Liver (tissue), 9 donors: ENCODE measurements around the gene CYSLTR2. TPM values are rescaled to one million over a fixed set of nuclear protein-coding genes. Genes with fewer than 3 reads are reported as not detected.

Source experiments
- DNase-seq: peaks from one replicate; pipeline ENCODE4 v3.0.0-alpha.2; 2017; ENCODE audit warnings: low spot score
- H3K27ac ChIP-seq, 2 donors: one replicate each; pipeline ENCODE4 v1.7.0; 2013; ENCODE audit warnings: inconsistent platforms in 2 of 2, low read length in 2 of 2, control low read depth in 1 of 2, low read depth in 1 of 2, mild to moderate bottlenecking in 1 of 2
- H3K27me3 ChIP-seq, 4 donors: one replicate each; pipeline versions ENCODE4 v1.6.1 to v1.7.0; 2013; ENCODE audit warnings: low read length in 3 of 4, inconsistent platforms in 1 of 4, mild to moderate bottlenecking in 1 of 4, moderate library complexity in 1 of 4; ENCODE audit not compliant: control insufficient read depth in 4 of 4, insufficient read depth in 4 of 4
- H3K36me3 ChIP-seq, 4 donors: one replicate each; pipeline versions ENCODE4 v1.6.1 to v1.7.0; 2013; ENCODE audit warnings: low read length in 3 of 4, mild to moderate bottlenecking in 3 of 4, low read depth in 1 of 4, moderate library complexity in 1 of 4; ENCODE audit not compliant: control insufficient read depth in 4 of 4, insufficient read depth in 3 of 4
- H3K4me1 ChIP-seq, 4 donors: one replicate each; pipeline versions ENCODE4 v1.6.1 to v1.7.0; 2013; ENCODE audit warnings: low read length in 3 of 4, mild to moderate bottlenecking in 3 of 4, moderate library complexity in 1 of 4; ENCODE audit not compliant: control insufficient read depth in 4 of 4, insufficient read depth in 4 of 4
- H3K4me3 ChIP-seq, 3 donors: one replicate each; pipeline versions ENCODE4 v1.6.1 to v1.7.0; 2013; ENCODE audit warnings: low read length in 3 of 3, control low read depth in 1 of 3, low read depth in 1 of 3, mild to moderate bottlenecking in 1 of 3
- H3K9ac ChIP-seq, 2 donors: one replicate each; pipeline ENCODE4 v1.7.0; 2013; ENCODE audit warnings: low read length in 2 of 2, mild to moderate bottlenecking in 2 of 2, moderate library complexity in 2 of 2, control low read depth in 1 of 2, low read depth in 1 of 2
- H3K9me3 ChIP-seq, 4 donors: one replicate each; pipeline versions ENCODE4 v1.6.1 to v1.7.0; 2013; ENCODE audit warnings: low read length in 3 of 4; ENCODE audit not compliant: control insufficient read depth in 4 of 4
- EGR1 ChIP-seq, 2 donors: IDR thresholded peaks; 2 replicates each; pipeline ENCODE4 v1.6.1; 2016 to 2018; ENCODE audit warnings: antibody characterized with exemption in 2 of 2, low read depth in 2 of 2
- FOXA1 ChIP-seq: IDR thresholded peaks from 2 replicates; pipeline ENCODE4 v1.6.1; 2016; ENCODE audit warnings: antibody characterized with exemption
- FOXA2 ChIP-seq: IDR thresholded peaks from 2 replicates; pipeline ENCODE4 v1.6.1; 2016; ENCODE audit warnings: antibody characterized with exemption
- GABPA ChIP-seq, 2 donors: IDR thresholded peaks in 1 of 2; conservative IDR thresholded peaks in 1 of 2; 2 replicates each; pipeline ENCODE4 v1.6.1; 2016; ENCODE audit warnings: antibody characterized with exemption in 2 of 2, mild to moderate bottlenecking in 1 of 2, moderate library complexity in 1 of 2
- HNF4A ChIP-seq, 2 donors: conservative IDR thresholded peaks; 2 replicates each; pipeline ENCODE4 v1.6.1; 2016; ENCODE audit warnings: antibody characterized with exemption in 2 of 2, mild to moderate bottlenecking in 2 of 2
- HNF4G ChIP-seq: IDR thresholded peaks from 2 replicates; pipeline ENCODE4 v1.6.1; 2016; ENCODE audit warnings: antibody characterized with exemption
- JUND ChIP-seq, 2 donors: IDR thresholded peaks; 2 replicates each; pipeline ENCODE4 v1.6.1; 2016; ENCODE audit warnings: antibody characterized with exemption in 2 of 2
- MAX ChIP-seq: IDR thresholded peaks from 2 replicates; pipeline ENCODE4 v1.6.1; 2016; ENCODE audit warnings: antibody characterized with exemption
- NR2F2 ChIP-seq: IDR thresholded peaks from 2 replicates; pipeline ENCODE4 v1.6.1; 2016; ENCODE audit warnings: antibody characterized with exemption
- RAD21 ChIP-seq, 2 donors: IDR thresholded peaks; 2 replicates each; pipeline ENCODE4 v1.6.1; 2016; ENCODE audit warnings: antibody characterized with exemption in 2 of 2, mild to moderate bottlenecking in 2 of 2
- REST ChIP-seq: IDR thresholded peaks from 2 replicates; pipeline ENCODE4 v1.6.1; 2016; ENCODE audit warnings: antibody characterized with exemption, mild to moderate bottlenecking
- RXRA ChIP-seq, 2 donors: IDR thresholded peaks; 2 replicates each; pipeline ENCODE4 v1.6.1; 2017 to 2018; ENCODE audit warnings: antibody characterized with exemption in 2 of 2, mild to moderate bottlenecking in 1 of 2
- SP1 ChIP-seq: IDR thresholded peaks from 2 replicates; pipeline ENCODE4 v1.6.1; 2018; ENCODE audit warnings: antibody characterized with exemption, mild to moderate bottlenecking
- TAF1 ChIP-seq: conservative IDR thresholded peaks from 2 replicates; pipeline ENCODE4 v1.6.1; 2016; ENCODE audit warnings: antibody characterized with exemption, mild to moderate bottlenecking
- YY1 ChIP-seq: IDR thresholded peaks from 2 replicates; pipeline ENCODE4 v1.6.1; 2016; ENCODE audit warnings: antibody characterized with exemption, mild to moderate bottlenecking
- ZBTB33 ChIP-seq: IDR thresholded peaks from 2 replicates; pipeline ENCODE4 v1.6.1; 2016; ENCODE audit warnings: antibody characterized with exemption
- WGBS: extraction: QIAGEN DNeasy Blood & Tissue Kit; methylation state at CpG from one replicate; pipeline ENCODE4 v1.1.7; 2013; 5-methylcytosine and 5-hydroxymethylcytosine counted together
- polyA plus RNA-seq, 2 donors: library from polyadenylated mRNA; stranded (reverse) in 1 of 2; unstranded in 1 of 2; fragments of 200-250 nt in 1 of 2; fragments of >200 nt in 1 of 2; fragmentation: Nextera tagmentation in 1 of 2; extraction: Ambion mirVana in 1 of 2; gene quantifications; one replicate each; pipeline versions ENCODE4 v1.2.1 to v1.2.3, GENCODE V29; 2013 to 2015
- total RNA-seq, 2 donors: library from RNA; depleted of rRNA; stranded (reverse); fragments of >200 nt; gene quantifications; one replicate each; pipeline ENCODE4 v1.2.3, GENCODE V29; 2014
- TF ChIP-seq, protein P1 (sequence below): IDR thresholded peaks from 2 replicates; pipeline ENCODE4 v1.6.1; 2016; ENCODE audit warnings: antibody characterized with exemption
- TF ChIP-seq, protein P2 (sequence below): fragments of 150-350 bp; IDR thresholded peaks from 2 replicates; pipeline ENCODE4 v1.5.1; 2017; ENCODE audit warnings: improper control_type of control experiment, low read depth, low read length; ENCODE audit not compliant: missing input control
- donor health status: healthy.
- donor health status: healthy.
- donor health status: healthy.
- donor health status: healthy.
- donor health status: healthy.

The CYSLTR2 gene
- total and polyA plus RNA-seq, 4 donors: 0.07 to 0.37 (median 0.15) TPM

- no peak overlapping the region for H3K27ac ChIP-seq
- WGBS: 98% methylated on average over 3 of the region's 3 CpGs
- no peak overlapping the region for H3K9ac ChIP-seq
- peaks cover 0 to 12% (median 2%) of the 10 kb centered on the region in 4 donors for H3K9me3 ChIP-seq
- DNase-seq: no peak
- H3K4me3 ChIP-seq: no peak overlapping the region
- TF ChIP-seq, protein P1, sequence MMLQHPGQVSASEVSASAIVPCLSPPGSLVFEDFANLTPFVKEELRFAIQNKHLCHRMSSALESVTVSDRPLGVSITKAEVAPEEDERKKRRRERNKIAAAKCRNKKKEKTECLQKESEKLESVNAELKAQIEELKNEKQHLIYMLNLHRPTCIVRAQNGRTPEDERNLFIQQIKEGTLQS: no peak
- TF ChIP-seq NR2F2 (no peak), TAF1 (no peak), YY1 (no peak), GABPA (IDR thresholded peaks at IDR 0.05 in 1 of 2, conservative IDR thresholded peaks at IDR 0.05 in 1 of 2) (no peak), FOXA1 (no peak), SP1 (no peak), JUND (IDR thresholded peaks at IDR 0.05) (no peak), ZBTB33 (no peak), MAX (no peak), REST (no peak), HNF4A (conservative IDR thresholded peaks at IDR 0.05) (no peak), EGR1 (IDR thresholded peaks at IDR 0.05; ENCODE audit: low read depth in 2 of 2) (no peak), RAD21 (IDR thresholded peaks at IDR 0.05) (no peak), FOXA2 (no peak), RXRA (IDR thresholded peaks at IDR 0.05) (no peak), HNF4G (no peak)
- TF ChIP-seq, protein P2, sequence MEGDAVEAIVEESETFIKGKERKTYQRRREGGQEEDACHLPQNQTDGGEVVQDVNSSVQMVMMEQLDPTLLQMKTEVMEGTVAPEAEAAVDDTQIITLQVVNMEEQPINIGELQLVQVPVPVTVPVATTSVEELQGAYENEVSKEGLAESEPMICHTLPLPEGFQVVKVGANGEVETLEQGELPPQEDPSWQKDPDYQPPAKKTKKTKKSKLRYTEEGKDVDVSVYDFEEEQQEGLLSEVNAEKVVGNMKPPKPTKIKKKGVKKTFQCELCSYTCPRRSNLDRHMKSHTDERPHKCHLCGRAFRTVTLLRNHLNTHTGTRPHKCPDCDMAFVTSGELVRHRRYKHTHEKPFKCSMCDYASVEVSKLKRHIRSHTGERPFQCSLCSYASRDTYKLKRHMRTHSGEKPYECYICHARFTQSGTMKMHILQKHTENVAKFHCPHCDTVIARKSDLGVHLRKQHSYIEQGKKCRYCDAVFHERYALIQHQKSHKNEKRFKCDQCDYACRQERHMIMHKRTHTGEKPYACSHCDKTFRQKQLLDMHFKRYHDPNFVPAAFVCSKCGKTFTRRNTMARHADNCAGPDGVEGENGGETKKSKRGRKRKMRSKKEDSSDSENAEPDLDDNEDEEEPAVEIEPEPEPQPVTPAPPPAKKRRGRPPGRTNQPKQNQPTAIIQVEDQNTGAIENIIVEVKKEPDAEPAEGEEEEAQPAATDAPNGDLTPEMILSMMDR: no peak
- H3K27me3 ChIP-seq: no peaks in the 10 kb centered on the region
- H3K4me1 ChIP-seq: no peaks in the 10 kb centered on the region
- H3K36me3 ChIP-seq: no peaks in the 10 kb centered on the region
Observed at GRCh38 chr13:48618937-48619336, 34.8 kb upstream of the CYSLTR2 start.
